ELF-1 (cell line): ENCODE measurements around the gene RPS6KA5.
"Not testable (repeated sequence)": the region's sequence is repeated elsewhere in the genome, so short reads cannot be mapped to it uniquely, and the experiment has no call there.

Source experiments
- DNase-seq: peaks from one replicate; pipeline ENCODE4 v3.0.0-alpha.2; 2016; ENCODE audit warnings: low read depth, low spot score

RPS6KA5 gene

GRCh38 chr14:91067186-91067585, 6.7 kb upstream of the RPS6KA5 start:
- no peak for DNase-seq

GRCh38 chr14:91065266-91065665, 4.8 kb upstream of the RPS6KA5 start:
- peak; percentile 10 for DNase-seq

- no peak for DNase-seq
These were observed 2.7 kb upstream of the RPS6KA5 start for GRCh38 chr14:91063119-91063518.

GRCh38 chr14:91062600-91062999, 2.2 kb upstream of the RPS6KA5 start:
- no peak for DNase-seq

DNA sequence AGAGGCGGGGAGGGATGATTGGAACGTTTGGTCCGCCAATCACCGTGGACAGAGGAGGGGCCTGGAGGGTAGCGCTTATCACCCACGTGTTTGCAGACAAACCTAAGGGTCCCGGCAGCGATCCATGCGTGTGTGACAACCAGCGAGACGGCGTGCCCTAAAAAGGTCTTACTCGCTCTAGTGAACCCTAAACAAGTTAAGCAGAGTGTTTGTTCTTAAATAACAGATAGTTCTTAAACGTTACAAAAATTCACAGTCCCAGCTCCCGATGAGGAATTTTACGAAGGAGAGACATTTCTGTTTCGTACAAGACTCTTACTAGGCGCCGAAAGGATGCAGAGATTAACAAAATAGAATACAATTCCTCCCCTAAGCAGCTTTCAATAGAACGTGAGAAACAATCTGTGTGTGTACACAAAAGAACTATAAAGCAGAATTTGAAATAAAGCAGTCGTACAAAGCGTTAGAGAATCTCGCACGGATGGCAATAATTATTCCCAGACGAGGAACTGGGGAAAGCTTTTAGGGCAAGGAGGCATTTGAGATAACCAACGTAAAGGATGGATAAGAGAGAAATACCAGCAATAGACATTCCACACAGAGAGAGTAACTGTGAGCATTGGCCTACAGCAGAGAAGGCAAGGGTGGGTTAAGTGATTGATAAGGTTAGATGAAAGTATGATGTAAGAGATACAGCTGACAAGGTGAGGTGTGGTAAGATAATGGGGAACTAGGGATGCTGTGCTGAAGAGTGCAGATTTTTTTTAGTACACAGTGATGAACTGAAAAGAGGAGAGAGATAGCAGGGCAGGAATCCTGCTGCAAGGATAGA, 831 bp upstream of the RPS6KA5 start:
- no peak for DNase-seq

- DNase-seq: peak; percentile 68
These were observed 678 bp downstream of the RPS6KA5 start for GRCh38 chr14:91059576-91060350.

DNA sequence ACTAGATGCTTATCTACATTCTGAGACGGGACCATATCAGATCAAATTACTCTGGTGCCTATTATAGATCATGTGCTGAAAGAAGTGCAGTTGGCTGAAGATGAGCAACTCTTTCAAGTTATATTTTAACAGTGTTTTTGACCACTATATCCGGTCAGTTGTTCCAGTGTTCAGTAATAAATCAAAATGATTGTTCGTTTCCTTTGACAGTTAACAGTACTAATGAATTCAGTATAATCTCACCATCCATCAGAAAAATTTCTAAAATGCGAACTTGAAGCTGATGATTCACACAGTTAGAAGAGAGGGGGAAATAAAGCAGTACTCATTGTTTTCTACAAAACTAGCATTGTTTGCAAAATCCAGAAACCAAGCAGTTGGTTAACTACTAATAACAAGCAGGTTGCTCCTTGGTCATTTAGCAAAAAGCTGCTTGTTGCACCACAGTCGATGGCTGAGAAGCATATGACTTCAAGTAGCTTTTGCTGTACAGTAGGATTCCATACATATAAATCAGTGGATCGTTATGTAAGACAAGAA, 2.3 kb downstream of the RPS6KA5 start:
- no peak for DNase-seq

DNA sequence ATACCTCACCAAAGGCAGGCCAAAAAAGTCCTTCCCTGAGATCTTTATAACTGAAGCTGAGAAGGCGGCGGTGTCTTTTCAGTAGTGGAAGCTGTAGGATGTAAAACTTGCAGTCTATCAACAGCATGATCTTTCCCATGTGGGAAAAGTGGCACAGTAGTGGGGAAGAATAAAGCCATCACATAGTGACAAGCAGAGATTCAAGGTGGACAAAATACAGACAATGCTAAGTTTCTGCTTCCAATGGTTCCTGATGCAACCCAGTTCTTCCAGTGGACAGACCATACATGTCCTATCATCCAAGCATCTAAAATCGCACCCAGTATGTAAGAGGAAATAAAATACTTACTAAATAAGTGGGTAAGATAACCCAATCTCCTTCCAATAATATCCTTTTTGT, 4.1 kb downstream of the RPS6KA5 start:
- DNase-seq: no peak

- no peak for DNase-seq
These were observed 5.4 kb downstream of the RPS6KA5 start for GRCh38 chr14:91055016-91055415.

DNA sequence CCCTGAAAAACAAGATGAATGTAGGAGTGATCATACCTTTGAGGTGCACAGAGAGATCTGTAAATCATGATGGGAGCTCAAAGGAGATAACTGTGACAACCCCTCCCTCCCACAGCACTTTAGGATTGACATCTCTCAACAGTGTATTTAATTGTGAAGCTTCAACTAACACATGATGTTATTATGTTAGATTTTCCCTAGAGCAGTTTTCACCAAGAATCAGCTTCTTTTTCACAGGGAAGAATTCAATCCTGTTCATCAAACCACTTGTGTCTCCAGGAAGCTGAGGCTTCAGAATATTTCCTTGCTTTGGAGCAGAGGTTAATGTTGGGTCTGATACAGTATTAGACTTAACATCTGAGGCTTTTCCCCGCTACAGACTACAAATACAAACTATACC, 11.8 kb downstream of the RPS6KA5 start:
- no peak for DNase-seq

DNA sequence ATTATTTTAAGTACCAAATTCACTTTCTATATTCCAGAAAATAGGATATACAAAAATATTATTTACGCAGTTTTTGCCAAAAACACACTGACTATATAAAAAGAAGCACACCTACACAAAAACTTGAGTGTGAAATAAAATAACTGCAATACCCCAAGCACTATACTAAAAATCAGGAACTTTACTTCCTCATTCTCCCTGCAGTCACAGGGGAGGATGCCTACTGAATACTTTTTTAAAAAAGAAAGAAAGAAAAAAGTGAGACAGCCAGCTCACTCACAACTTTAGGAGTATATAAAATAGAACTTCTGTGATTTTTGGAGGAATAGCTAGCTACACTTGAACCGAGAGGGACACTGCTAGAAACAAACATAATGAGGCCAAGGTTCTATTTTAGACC, 12.2 kb downstream of the RPS6KA5 start:
- no peak for DNase-seq

- DNase-seq: no peak
These were observed 13.2 kb downstream of the RPS6KA5 start for GRCh38 chr14:91047174-91047753.

- DNase-seq: no peak
These were observed 13.9 kb downstream of the RPS6KA5 start for GRCh38 chr14:91046488-91047072.

- DNase-seq: no peak
These were observed 19.0 kb downstream of the RPS6KA5 start for GRCh38 chr14:91041450-91041849.

DNA sequence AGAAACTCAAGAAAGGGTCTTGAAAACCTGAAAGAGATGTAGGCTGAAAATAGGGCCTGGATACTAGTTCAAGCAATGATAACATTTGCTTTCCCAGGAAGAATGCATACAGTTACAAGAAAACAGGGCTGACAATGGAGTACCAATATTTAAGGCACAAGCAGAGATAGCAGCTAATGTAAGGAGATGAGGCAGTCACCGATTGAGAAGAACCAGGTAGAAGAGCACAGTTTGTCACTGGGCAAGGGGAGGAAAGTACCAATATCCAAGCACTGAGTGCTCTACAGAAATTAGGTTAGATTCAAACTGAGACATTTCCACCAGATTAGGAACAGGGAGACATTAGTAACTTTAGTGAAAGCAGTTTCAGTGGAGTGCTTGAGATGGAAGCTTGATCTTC, 19.9 kb downstream of the RPS6KA5 start:
- no peak for DNase-seq

DNA sequence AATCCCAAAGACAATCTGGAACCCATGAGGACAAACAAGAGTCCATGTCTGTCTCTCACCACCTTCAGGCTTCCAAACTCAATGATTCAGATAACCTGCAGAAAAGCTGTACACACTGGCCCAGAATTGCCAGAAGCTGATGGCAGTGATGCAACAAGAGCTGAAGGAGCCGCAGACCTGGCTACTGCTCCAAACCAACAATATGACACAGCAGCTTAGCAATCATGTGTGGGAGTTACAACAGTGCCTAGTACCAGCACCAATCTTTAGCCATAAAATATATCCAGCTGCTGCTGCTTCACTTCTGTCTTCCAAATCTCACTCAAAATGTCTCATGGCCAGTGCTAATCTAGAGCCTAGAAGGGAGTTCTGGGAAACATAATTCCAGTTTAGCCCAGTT, 22.0 kb downstream of the RPS6KA5 start:
- DNase-seq: no peak

DNA sequence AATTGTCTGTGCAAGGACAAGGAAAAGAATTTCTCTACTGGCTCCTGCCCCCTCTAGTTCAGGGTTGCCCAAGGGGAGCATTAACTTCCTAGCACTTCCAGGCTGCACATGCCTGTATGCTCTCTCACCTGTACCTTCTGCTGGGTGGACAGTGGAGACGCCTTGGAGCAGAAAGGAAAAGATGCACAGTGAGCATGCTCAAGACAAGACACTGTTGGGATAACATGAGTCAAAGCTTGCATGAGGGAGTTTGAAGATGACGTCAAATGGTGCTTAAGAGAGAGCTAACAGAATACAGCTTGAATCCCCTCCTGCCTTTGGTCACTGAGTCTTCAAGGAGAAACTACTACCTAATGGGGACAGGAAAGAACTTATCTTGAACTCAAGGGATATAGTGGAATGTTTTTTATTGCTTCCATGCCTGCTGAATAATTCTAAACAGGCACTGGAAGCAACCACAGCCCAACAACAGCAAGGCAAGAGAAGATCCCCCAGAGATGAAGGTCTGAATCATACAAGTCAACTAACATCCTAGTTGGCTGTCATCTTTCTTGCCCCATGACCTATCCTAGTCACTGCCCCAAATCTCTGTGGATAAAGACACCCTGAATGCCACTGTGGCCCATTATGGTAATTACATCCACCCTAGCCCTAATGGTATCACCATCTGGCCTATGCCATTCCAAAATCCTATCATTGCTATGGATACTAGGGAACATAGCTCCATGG, 23.5 kb downstream of the RPS6KA5 start:
- no peak for DNase-seq

DNA sequence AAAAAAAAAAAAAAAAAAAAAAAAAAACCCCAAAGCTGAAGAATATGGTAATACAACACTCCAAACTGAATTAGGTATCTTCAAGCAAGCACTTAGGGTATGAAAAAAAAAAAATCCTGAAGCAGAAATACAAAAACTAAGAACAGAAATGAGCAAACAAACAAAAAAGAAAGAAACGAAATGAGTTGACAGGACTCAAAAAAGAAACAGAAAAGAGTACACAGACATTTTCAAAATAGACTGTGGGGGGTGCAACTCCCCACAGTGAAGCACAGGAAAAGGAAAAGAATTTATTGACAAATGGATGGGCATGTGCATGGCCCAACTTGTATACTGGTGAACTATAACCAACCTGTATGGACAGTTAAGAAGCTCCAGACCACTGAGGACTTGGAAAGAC, 24.6 kb downstream of the RPS6KA5 start:
- DNase-seq: no peak

DNA sequence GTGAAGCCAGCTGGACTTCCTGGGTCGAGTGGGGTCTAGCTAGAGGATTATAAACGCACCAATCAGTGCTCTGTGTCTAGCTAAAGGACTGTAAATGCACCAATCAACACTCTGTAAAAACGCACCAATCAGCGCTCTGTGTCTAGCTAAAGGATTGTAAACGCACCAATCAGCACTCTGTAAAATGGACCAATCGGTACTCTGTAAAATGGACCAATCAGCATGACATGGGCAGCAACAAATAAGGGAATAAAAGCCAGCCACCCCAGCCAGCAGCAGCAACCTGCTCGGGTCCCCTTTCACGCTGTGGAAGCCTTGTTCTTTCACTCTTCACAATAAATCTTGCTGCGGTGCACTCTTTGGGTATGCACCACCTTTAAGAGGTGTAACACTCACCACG, 26.1 kb downstream of the RPS6KA5 start:
- not testable (repeated sequence) for DNase-seq

GRCh38 chr14:91032248-91032647, 28.2 kb downstream of the RPS6KA5 start:
- DNase-seq: no peak

DNA sequence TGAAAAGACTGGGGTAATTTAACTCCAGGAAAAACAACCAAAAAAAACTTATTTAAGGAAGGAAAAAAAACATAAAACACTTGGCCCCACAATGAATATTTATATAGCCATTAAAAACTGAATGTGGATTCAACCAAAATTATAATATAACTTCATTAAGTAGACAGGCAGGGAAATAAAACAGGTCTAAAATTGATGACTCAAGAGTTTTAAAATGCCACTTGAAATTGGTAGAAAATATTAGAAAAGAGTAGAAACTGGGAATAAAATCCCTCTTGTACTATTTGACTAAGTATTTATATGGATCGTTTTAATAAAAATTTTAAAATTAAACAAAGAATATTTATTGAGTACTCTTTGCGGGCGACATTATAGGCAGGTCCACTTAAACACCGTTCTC, 28.8 kb downstream of the RPS6KA5 start:
- DNase-seq: no peak
